Dedifferentiated amniotic fluid mesenchymal stem cell (primary cell): ENCODE data around the gene RAI14.

ENCODE experiments used
- DNase-seq: peaks from one replicate; pipeline ENCODE4 v3.0.0-alpha.2; 2016; ENCODE audit errors: extremely low spot score

RAI14 gene

DNA sequence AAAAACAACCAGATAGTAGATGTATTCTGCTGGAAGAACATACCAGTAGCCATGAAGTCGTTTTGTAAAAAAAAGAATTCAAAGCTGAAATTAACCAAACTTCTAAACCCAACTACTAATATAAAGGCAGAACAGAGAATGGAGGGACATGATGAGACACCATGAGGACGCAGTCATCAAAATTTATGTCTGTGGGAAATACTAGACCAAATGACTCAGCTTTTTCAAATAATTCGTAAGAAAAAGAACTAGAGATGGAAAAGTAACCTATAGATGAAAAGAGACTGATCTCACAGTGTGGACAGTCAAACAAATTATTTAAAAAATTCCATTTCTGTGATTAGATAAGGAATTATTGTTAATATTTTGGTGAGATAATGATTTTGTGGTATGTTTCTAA is 193.1 kb downstream of the RAI14 start:
- no peak for DNase-seq

DNA sequence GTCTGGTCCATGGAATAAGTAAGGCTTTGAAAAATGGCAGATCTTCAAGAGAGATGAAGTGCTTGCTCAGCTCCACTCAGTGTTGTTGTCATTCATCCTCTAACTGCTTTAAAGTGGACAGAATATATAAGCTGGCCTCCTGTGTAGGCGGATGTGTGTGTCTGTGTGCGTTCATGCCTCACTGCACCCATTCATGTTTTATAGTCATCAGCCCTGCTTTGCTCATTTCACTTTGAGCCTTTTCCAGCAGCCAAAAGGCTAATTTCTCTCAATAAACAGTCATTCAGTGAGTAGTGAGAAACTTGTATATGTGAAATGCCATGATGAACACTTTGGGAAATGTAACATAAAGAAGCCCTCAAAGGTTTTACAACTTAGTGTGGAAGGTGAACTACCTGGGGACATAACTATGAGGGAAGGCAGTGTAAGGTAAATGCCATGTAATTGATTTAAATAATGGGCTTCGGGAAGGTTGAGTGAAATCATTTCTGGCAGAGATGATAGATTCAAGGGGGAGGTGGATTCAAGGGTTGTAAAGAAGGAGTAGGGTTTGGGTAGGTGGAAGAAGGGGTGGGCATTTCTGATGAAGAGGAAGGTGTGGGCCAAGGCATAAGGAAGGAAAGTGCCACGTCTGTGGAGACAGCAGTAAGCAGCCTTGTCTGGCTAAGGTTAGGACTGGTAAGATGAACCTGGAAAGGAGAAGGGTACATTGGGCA is 198.5 kb downstream of the RAI14 start:
- DNase-seq = no peak

DNA sequence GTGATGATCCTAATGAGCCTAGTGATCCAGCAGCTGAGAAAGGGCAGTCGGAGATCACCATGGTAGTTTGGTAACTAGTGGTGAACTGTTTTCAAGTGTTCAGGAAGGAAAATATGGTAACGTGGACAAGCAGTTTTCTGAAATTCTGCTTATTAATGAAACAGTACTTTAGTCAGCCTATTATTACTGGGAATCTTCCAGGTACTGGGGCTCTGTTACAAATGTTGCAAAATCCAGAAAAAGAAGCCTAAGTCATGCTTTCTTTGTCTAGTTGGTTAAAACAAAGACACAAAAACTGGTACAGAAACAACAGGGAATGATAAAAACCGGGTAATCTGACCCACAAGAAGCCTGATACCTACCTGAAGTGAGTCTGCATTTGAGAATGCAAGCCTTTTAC is 201.0 kb downstream of the RAI14 start:
- no peak for DNase-seq

DNA sequence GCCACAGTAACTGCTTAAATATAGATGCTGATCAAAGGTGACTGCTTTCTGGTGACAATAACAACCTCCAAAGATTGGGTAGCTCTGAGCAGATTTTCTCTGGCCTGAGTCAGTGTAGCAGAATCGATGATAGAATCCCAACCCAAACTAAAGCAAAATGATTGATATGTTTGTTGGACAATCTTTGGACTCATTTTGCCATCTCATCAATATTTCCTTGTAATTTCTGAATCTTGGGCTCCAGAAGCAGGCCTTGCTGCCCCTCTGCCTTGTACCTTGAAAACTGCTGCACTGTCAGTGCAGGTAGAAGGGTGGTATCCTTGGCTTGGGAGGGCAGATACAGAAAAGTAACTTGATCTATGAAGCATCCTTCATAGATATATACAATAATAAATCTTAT is 201.8 kb downstream of the RAI14 start:
- DNase-seq = no peak

DNA sequence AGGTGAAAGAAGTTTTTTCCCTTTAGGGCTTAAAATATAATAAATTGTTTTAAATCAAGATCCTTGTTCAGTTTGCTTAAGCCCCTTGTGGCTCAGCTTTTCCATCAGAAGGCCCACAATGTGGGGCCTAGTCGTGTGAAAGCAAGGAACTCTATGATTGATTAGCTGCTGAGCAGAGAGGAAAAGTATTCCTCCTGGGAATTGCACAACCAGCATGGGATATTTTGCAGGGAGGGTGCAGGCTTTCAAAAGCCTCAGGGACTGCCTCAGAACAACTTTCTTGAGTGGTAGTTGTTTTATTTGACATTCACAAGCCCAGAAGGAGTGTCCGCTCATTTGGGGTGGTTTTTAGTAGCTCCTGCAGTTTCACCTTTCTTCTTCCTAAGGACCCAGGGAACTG is 202.7 kb downstream of the RAI14 start:
- DNase-seq = no peak

DNA sequence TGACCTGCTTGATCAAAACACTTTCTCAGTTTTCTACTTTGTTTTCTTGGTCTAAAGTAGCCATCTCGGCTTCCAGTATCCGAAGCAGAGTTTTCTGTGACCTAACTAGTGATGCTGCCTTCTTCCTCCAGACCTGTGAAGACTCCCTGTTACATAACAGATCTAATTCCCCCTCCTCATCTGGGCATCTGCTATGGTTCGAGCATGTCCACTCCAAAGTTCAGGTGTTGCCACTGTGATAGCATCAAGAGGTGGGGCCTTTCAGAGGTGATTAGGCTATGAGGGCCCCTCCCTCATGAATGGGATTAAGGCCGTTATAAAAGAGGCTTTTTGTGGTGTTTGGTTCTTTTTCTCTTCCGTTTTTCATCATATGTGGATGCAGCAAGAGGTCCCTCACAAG is 203.1 kb downstream of the RAI14 start:
- DNase-seq = no peak

DNA sequence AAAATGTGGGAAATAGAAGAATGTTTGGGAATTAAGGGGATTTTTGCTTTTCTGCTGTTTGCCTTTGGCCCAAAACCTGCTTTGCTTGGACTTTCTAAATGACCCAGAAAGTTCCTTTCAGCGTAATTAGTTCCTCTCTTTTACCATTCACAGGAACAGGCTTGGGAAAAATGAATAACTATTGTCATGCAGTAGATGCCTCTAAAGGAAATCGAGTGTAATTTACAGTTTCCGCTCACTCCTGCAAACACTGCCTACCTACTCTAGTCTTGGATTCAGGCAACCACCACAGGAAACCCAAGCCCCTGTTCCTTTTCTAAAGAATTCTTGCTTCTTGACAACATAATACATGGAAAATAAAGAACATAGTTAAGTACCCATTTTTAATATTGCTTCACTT is 207.8 kb downstream of the RAI14 start:
- DNase-seq = no peak

DNA sequence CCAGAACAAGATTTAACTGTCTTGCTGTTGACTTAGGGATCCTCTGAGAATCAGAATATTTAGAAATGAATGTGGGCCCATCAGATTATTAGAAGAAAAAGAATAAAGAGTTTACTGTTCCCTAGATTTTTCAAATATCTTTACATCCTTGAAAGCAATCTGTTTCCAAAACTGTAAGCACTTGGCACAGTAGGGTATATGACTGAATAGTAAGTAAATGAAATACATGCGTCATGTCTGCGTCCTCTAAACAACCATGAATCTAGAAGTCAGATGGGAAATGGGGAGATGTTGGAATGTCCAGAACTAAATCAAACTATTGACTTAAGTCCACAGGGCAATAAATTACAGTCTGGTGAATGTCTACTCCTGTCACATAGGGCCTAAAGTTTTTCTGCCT is 209.0 kb downstream of the RAI14 start:
- no peak for DNase-seq

DNA sequence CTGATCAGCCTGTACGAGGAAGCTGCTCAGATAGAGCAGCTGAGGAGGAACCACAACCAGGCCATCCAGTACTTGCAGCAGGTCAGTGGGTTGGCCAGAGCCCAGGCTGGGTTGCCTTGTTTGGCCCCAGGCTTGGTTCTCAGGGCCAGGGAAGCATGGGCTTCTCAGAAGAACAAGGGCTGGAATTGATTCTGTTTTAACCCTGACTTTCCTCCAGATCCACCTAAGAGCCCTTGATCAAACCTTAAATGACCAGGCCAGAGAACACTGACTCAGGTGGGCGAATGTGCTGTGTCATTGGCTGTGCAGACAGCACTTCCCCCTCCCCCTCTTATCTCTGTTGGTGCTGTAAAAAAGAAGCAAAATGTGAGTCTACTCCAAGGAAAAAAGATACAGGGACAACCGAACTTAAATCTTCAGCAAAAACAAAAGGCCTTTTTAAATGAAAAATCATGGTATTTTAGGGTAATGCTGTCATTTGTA is 210.9 kb downstream of the RAI14 start:
- no peak for DNase-seq

DNA sequence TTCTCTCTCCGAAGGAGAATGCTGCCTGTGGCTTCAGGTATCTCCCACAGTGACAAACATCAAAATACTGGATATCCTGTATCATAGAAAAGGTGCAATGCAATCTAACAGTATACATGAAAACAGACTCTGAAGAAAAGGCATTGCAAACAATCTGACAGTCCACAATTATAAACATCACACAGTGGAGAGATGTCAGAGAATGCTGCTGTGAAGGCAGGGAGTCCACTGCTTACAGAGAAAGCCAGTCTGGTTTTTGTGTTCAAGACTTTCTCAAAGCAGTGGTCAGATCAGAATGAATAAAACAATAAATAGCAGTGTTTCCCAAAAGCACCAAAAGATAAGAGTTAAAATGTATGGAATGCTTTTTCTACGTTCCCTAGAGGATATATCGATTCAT is 211.5 kb downstream of the RAI14 start:
- no peak for DNase-seq

DNA sequence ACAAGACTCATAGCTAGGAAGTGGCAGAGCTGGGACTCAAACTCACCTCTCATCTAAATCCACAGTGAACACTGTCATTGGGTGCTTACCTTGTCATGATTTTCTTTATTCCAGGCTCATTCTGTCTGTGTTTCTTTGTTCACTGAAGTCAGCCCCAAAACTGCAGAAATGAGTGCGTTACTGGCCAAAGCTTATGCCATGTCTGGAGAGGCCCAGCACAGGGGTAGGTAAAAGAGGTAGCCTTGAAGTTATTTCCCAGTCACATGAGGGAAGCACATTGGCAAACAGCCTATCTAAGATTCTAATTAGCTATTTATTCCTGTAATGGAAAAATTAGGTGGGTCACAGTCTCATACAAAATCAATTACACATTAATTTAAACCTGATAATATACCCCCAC is 212.7 kb downstream of the RAI14 start:
- no peak for DNase-seq

DNA sequence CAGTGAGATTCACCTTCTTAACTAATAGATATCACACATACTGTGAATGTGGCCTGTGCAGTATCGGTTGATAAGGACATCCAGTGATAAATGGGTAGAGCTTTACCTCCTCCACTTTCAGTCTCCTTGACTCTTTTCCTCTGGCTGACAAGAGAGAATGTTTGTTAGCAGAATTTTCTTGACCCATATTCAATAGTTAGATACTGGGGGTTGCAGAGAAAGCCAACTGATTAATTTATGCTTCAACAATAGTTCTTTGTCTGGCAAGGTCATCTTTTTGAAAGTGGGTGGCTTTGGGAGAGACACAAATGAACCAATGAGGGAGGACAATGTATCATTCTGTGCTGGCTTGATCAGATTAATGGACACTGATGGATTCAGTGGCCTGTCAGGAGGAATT is 213.1 kb downstream of the RAI14 start:
- DNase-seq = no peak

DNA sequence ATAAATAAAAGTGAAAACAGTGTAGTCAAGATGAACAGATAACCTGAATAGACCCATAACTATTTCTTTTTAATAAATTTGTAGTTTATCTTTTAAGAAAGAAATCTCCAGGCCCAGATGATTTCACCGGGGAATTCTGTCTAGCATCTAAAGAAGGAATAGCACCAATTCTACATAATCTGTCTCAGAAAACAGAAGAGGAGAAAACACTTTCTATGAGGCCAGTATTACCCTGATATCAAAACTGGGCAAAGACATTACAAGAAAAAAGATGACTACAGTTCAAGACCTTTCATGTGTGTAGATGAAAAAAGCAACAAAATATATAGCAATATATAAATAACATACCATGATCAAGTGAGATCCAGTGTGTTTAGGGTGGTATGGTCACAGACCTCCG is 214.3 kb downstream of the RAI14 start:
- no peak for DNase-seq

DNA sequence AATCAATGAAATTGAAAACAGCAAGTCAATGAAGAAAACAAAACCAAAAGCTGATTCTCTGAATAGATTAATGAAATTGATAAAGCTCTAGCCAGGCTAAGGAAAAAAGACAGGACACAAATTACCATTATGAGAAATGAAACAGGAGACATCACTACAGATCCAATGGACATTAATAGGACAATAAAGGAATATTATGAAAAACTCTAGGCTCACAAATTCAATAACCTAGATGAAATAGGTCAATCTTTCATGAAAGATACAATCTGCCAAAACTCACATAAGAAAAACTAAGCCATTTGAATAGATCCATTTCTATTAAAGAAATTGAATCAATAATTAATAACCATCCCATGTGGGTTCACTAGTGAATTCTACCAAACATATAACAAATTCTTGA is 220.1 kb downstream of the RAI14 start:
- no peak for DNase-seq

DNA sequence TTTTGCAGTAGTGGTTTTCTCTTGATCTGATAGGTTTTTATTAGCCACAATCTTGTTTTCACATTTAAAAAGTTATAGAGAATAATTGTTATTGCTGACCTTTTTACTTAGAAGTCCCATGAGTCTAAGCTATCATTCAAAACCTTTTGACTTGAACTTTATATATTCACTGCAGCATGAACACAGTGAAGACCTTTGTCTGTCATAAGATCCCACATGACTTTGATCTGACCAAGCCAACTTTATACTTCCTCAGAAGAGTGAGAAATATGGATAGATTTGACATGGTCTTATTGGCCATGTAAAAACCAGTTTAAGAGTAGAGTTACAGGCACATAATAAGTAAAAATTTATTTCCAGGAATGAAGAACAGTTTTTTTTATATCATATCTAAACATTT is 225.1 kb downstream of the RAI14 start:
- DNase-seq = no peak
